IPS-NIHi7 (cell line): ENCODE data around the gene HDAC7.
A peak's percentile ranks its signal among the peaks of the same experiment; 100 is the strongest.
"Not testable (repeated sequence)": the region's sequence is repeated elsewhere in the genome, so short reads cannot be mapped to it uniquely, and the experiment has no call there.

Experiments
- DNase-seq: peaks from one replicate; pipeline ENCODE4 v3.0.0; 2012; ENCODE audit warnings: mixed read lengths; ENCODE audit errors: extremely low spot score

HDAC7 gene

GRCh38 chr12:47849261-47849660 is 29.6 kb upstream of the HDAC7 start:
- DNase-seq = no peak

GRCh38 chr12:47848853-47849252 is 29.1 kb upstream of the HDAC7 start:
- no peak for DNase-seq

- no peak for DNase-seq
Measured at GRCh38 chr12:47846294-47846996, 26.7 kb upstream of the HDAC7 start.

- DNase-seq = no peak
Measured at GRCh38 chr12:47845081-47845480, 25.4 kb upstream of the HDAC7 start.

GRCh38 chr12:47844264-47845019 is 24.7 kb upstream of the HDAC7 start:
- DNase-seq = no peak

GRCh38 chr12:47843226-47843980 is 23.7 kb upstream of the HDAC7 start:
- DNase-seq = peak; percentile 52

GRCh38 chr12:47842543-47842942 is 22.8 kb upstream of the HDAC7 start:
- not testable (repeated sequence) for DNase-seq

- no peak for DNase-seq
Measured at GRCh38 chr12:47841910-47842309, 22.2 kb upstream of the HDAC7 start.

GRCh38 chr12:47841501-47841900 is 21.8 kb upstream of the HDAC7 start:
- no peak for DNase-seq

- DNase-seq = no peak
Measured at GRCh38 chr12:47840571-47840970, 20.9 kb upstream of the HDAC7 start.

- no peak for DNase-seq
Measured at GRCh38 chr12:47839214-47839876, 19.6 kb upstream of the HDAC7 start.

GRCh38 chr12:47838286-47838931 is 18.7 kb upstream of the HDAC7 start:
- peak; percentile 67 for DNase-seq

- peak; percentile 81 for DNase-seq
Measured at GRCh38 chr12:47837190-47838171, 17.8 kb upstream of the HDAC7 start.

- DNase-seq = no peak
Measured at GRCh38 chr12:47835831-47836155, 16.1 kb upstream of the HDAC7 start.

GRCh38 chr12:47835006-47835830 is 15.5 kb upstream of the HDAC7 start:
- no peak for DNase-seq

GRCh38 chr12:47834199-47834903 is 14.6 kb upstream of the HDAC7 start:
- no peak for DNase-seq

GRCh38 chr12:47833591-47834012 is 13.9 kb upstream of the HDAC7 start:
- DNase-seq = no peak

GRCh38 chr12:47832263-47832933 is 12.7 kb upstream of the HDAC7 start:
- no peak for DNase-seq
